GM23338 (cell line): ENCODE data around the gene HCK. TPM values are rescaled to one million over a fixed set of nuclear protein-coding genes. Genes with fewer than 3 reads are reported as not detected.

ENCODE experiments used
- ATAC-seq: fragments of 200-7000 bp; cut with Tn5 transposase; 3 replicates; pipeline ENCODE4 v1.9.1; 2020
- DNase-seq: peaks from one replicate; pipeline ENCODE4 v3.0.0-alpha.2; 2015; ENCODE audit warnings: low spot score
- H2AFZ ChIP-seq: fragments of 200-600 bp; sonication (generic); 2 replicates; pipeline ENCODE4 v1.8.0; 2016; ENCODE audit warnings: antibody characterized with exemption, mild to moderate bottlenecking, moderate library complexity
- H3F3A ChIP-seq: fragments of 200-600 bp; sonication (generic); replicated peaks from 2 replicates; pipeline ENCODE4 v1.8.0; 2017; ENCODE audit warnings: antibody characterized with exemption, mixed run types, low read depth
- H3K27ac ChIP-seq: fragments of 200-600 bp; sonication (generic); 2 replicates; pipeline ENCODE4 v1.6.1; 2016; ENCODE audit warnings: low read depth
- H3K27me3 ChIP-seq: fragments of 200-600 bp; sonication (generic); 2 replicates; pipeline ENCODE4 v1.8.0; 2016; ENCODE audit warnings: mild to moderate bottlenecking, mixed run types, moderate library complexity; ENCODE audit not compliant: insufficient read depth
- H3K36me3 ChIP-seq: fragments of 200-600 bp; sonication (generic); 2 replicates; pipeline ENCODE4 v1.8.0; 2016; ENCODE audit warnings: mild to moderate bottlenecking; ENCODE audit not compliant: insufficient read depth
- H3K4me1 ChIP-seq: fragments of 200-600 bp; sonication (generic); 2 replicates; pipeline ENCODE4 v1.8.0; 2016; ENCODE audit warnings: mild to moderate bottlenecking, moderate library complexity; ENCODE audit not compliant: insufficient read depth
- H3K4me2 ChIP-seq: fragments of 200-600 bp; sonication (generic); 2 replicates; pipeline ENCODE4 v1.7.1; 2017; ENCODE audit warnings: mixed run types
- H3K4me3 ChIP-seq: fragments of 200-600 bp; sonication (generic); 2 replicates; pipeline ENCODE4 v1.6.1; 2016; ENCODE audit warnings: mixed run types
- H3K79me2 ChIP-seq: fragments of 200-600 bp; sonication (generic); replicated peaks from 2 replicates; pipeline ENCODE4 v1.8.0; 2017; ENCODE audit warnings: mild to moderate bottlenecking; ENCODE audit not compliant: insufficient read depth
- H3K9me2 ChIP-seq: fragments of 200-600 bp; sonication (generic); 2 replicates; pipeline ENCODE4 v1.8.0; 2017; ENCODE audit not compliant: insufficient read depth
- H4K20me1 ChIP-seq: fragments of 200-600 bp; sonication (generic); replicated peaks from 2 replicates; pipeline ENCODE4 v1.8.0; 2017; ENCODE audit warnings: mild to moderate bottlenecking; ENCODE audit not compliant: insufficient read depth
- H3K27ac Mint-ChIP-seq: 2 replicates; pipeline ENCODE4 v1.8.0; 2020; ENCODE audit warnings: inconsistent platforms, mild to moderate bottlenecking, moderate library complexity, mixed read lengths
- H3K27me3 Mint-ChIP-seq: 3 replicates; pipeline ENCODE4 v1.8.0; 2022; ENCODE audit warnings: low read depth, mild to moderate bottlenecking, moderate library complexity, mixed read lengths, inconsistent platforms; ENCODE audit not compliant: insufficient read depth, poor library complexity
- H3K36me3 Mint-ChIP-seq: 3 replicates; pipeline ENCODE4 v1.8.0; 2021; ENCODE audit warnings: low read depth, mild to moderate bottlenecking, inconsistent platforms, moderate library complexity, mixed read lengths
- H3K4me1 Mint-ChIP-seq: 3 replicates; pipeline ENCODE4 v1.8.0; 2020; ENCODE audit warnings: mild to moderate bottlenecking, inconsistent platforms, mixed read lengths
- H3K4me3 Mint-ChIP-seq: 3 replicates; pipeline ENCODE4 v1.8.0; 2021; ENCODE audit warnings: moderate library complexity, mild to moderate bottlenecking, inconsistent platforms, mixed read lengths
- H3K9me3 Mint-ChIP-seq: 3 replicates; pipeline ENCODE4 v1.8.0; 2020; ENCODE audit warnings: moderate library complexity, mild to moderate bottlenecking, inconsistent platforms, mixed read lengths
- EZH2 ChIP-seq: fragments of 200-600 bp; sonication (generic); IDR thresholded peaks from one replicate; pipeline ENCODE4 v1.8.0; 2017; ENCODE audit warnings: antibody characterized with exemption, mild to moderate bottlenecking, low read depth; ENCODE audit not compliant: unreplicated experiment
- JUNB ChIP-seq: IDR thresholded peaks from one replicate; pipeline ENCODE4 v1.6.1; 2016; ENCODE audit warnings: antibody characterized with exemption; ENCODE audit not compliant: unreplicated experiment
- POLR2AphosphoS5 ChIP-seq: IDR thresholded peaks from 2 replicates; pipeline ENCODE4 v1.6.1; 2016; ENCODE audit warnings: antibody characterized with exemption, low read depth
- REST ChIP-seq: IDR thresholded peaks from one replicate; pipeline ENCODE4 v1.6.1; 2018; ENCODE audit warnings: antibody characterized with exemption; ENCODE audit not compliant: unreplicated experiment
- STAT1 ChIP-seq: IDR thresholded peaks from one replicate; pipeline ENCODE4 v1.6.1; 2016; ENCODE audit warnings: antibody characterized with exemption; ENCODE audit not compliant: unreplicated experiment
- ZNF114 ChIP-seq: fragments of 250-450 bp; sonication (Bioruptor Pico); IDR thresholded peaks from 2 replicates; pipeline ENCODE4 v1.5.0; 2020; ENCODE audit warnings: mild to moderate bottlenecking, moderate library complexity
- ZNF331 ChIP-seq: fragments of 250-450 bp; sonication (Bioruptor Pico); IDR thresholded peaks from 2 replicates; pipeline ENCODE4 v1.5.0; 2020; ENCODE audit warnings: low read depth, mild to moderate bottlenecking, moderate library complexity
- polyA plus RNA-seq: library from polyadenylated mRNA; unstranded; fragments of >200 nt; fragmentation: Nextera tagmentation; extraction: Ambion mirVana; gene quantifications from 2 replicates; pipeline ENCODE4 v1.2.1, GENCODE V29; 2016
- total RNA-seq: library from RNA; depleted of rRNA; stranded (reverse); fragments of >200 nt; shearing (Covaris generic); gene quantifications from 2 replicates; pipeline ENCODE4 v1.2.3, GENCODE V29; 2014
- TF ChIP-seq, protein P1 (sequence below): IDR thresholded peaks from 2 replicates; pipeline ENCODE4 v1.6.1; 2016; ENCODE audit warnings: antibody characterized with exemption
- TF ChIP-seq, protein P2 (sequence below): fragments of 250-450 bp; sonication (Bioruptor Pico); IDR thresholded peaks from 2 replicates; pipeline ENCODE4 v1.5.0; 2020; ENCODE audit warnings: mild to moderate bottlenecking, moderate library complexity

HCK gene
- total and polyA plus RNA-seq, 2 experiments from 2014 or later, result 0.97 TPM; not detected in 1

- no peaks in the 10 kb centered on the region for H3K4me1 ChIP-seq
- H2AFZ ChIP-seq, result no peak overlapping the region
- no peak overlapping the region for H3K4me3 ChIP-seq
- H3K79me2 ChIP-seq, result no peaks in the 10 kb centered on the region
- H3K4me1 Mint-ChIP-seq, result no peaks in the 10 kb centered on the region
- no peaks in the 10 kb centered on the region; the same call in 2 of the 3 replicates for H3K36me3 Mint-ChIP-seq
- no peaks in the 10 kb centered on the region for H3K36me3 ChIP-seq
- no peak overlapping the region for H3K4me2 ChIP-seq
- no peaks in the 10 kb centered on the region for H4K20me1 ChIP-seq
- H3K27me3 Mint-ChIP-seq, result peaks cover 4% of the 10 kb centered on the region
- no peaks in the 10 kb centered on the region for H3K27me3 ChIP-seq
- H3F3A ChIP-seq, result no peaks in the 10 kb centered on the region
- ATAC-seq (no peak), DNase-seq (no peak)
- no peak overlapping the region for H3K27ac Mint-ChIP-seq
- H3K27ac ChIP-seq, result no peak overlapping the region
- 0 out of 2 replicates have a peak, but pooled peaks cover 4% of the 10 kb centered on the region for H3K9me2 ChIP-seq
- H3K9me3 Mint-ChIP-seq, result no peaks in the 10 kb centered on the region
- TF ChIP-seq ZNF114 (no peak), REST (no peak), EZH2 (no peak), JUNB (no peak), ZNF331 (CRISPR knock-in tag) (no peak)
- H3K4me3 Mint-ChIP-seq, result no peak overlapping the region
Measured at GRCh38 chr20:32078322-32078721, 26.3 kb downstream of the HCK start.

- no peaks in the 10 kb centered on the region for H3K36me3 ChIP-seq
- Mint-ChIP-seq H3K36me3 (no peaks in the 10 kb centered on the region; the same call in 2 of the 3 replicates), H3K27ac (no peak overlapping the region), H3K27me3 (peaks cover 4% of the 10 kb centered on the region), H3K4me3 (no peak overlapping the region), H3K4me1 (no peaks in the 10 kb centered on the region), H3K9me3 (no peaks in the 10 kb centered on the region)
- no peak overlapping the region for H3K27ac ChIP-seq
- H2AFZ ChIP-seq, result 0 out of 2 replicates have a peak overlapping the region, but pooled peaks have one; percentile 79
- H3K4me2 ChIP-seq, result no peak overlapping the region
- H4K20me1 ChIP-seq, result no peaks in the 10 kb centered on the region
- H3K4me1 ChIP-seq, result no peaks in the 10 kb centered on the region
- TF ChIP-seq POLR2AphosphoS5, result no peak
- TF ChIP-seq ZNF114, result no peak
- no peak for TF ChIP-seq STAT1
- TF ChIP-seq, protein P1, sequence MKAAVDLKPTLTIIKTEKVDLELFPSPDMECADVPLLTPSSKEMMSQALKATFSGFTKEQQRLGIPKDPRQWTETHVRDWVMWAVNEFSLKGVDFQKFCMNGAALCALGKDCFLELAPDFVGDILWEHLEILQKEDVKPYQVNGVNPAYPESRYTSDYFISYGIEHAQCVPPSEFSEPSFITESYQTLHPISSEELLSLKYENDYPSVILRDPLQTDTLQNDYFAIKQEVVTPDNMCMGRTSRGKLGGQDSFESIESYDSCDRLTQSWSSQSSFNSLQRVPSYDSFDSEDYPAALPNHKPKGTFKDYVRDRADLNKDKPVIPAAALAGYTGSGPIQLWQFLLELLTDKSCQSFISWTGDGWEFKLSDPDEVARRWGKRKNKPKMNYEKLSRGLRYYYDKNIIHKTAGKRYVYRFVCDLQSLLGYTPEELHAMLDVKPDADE, result no peak
- TF ChIP-seq, protein P2, sequence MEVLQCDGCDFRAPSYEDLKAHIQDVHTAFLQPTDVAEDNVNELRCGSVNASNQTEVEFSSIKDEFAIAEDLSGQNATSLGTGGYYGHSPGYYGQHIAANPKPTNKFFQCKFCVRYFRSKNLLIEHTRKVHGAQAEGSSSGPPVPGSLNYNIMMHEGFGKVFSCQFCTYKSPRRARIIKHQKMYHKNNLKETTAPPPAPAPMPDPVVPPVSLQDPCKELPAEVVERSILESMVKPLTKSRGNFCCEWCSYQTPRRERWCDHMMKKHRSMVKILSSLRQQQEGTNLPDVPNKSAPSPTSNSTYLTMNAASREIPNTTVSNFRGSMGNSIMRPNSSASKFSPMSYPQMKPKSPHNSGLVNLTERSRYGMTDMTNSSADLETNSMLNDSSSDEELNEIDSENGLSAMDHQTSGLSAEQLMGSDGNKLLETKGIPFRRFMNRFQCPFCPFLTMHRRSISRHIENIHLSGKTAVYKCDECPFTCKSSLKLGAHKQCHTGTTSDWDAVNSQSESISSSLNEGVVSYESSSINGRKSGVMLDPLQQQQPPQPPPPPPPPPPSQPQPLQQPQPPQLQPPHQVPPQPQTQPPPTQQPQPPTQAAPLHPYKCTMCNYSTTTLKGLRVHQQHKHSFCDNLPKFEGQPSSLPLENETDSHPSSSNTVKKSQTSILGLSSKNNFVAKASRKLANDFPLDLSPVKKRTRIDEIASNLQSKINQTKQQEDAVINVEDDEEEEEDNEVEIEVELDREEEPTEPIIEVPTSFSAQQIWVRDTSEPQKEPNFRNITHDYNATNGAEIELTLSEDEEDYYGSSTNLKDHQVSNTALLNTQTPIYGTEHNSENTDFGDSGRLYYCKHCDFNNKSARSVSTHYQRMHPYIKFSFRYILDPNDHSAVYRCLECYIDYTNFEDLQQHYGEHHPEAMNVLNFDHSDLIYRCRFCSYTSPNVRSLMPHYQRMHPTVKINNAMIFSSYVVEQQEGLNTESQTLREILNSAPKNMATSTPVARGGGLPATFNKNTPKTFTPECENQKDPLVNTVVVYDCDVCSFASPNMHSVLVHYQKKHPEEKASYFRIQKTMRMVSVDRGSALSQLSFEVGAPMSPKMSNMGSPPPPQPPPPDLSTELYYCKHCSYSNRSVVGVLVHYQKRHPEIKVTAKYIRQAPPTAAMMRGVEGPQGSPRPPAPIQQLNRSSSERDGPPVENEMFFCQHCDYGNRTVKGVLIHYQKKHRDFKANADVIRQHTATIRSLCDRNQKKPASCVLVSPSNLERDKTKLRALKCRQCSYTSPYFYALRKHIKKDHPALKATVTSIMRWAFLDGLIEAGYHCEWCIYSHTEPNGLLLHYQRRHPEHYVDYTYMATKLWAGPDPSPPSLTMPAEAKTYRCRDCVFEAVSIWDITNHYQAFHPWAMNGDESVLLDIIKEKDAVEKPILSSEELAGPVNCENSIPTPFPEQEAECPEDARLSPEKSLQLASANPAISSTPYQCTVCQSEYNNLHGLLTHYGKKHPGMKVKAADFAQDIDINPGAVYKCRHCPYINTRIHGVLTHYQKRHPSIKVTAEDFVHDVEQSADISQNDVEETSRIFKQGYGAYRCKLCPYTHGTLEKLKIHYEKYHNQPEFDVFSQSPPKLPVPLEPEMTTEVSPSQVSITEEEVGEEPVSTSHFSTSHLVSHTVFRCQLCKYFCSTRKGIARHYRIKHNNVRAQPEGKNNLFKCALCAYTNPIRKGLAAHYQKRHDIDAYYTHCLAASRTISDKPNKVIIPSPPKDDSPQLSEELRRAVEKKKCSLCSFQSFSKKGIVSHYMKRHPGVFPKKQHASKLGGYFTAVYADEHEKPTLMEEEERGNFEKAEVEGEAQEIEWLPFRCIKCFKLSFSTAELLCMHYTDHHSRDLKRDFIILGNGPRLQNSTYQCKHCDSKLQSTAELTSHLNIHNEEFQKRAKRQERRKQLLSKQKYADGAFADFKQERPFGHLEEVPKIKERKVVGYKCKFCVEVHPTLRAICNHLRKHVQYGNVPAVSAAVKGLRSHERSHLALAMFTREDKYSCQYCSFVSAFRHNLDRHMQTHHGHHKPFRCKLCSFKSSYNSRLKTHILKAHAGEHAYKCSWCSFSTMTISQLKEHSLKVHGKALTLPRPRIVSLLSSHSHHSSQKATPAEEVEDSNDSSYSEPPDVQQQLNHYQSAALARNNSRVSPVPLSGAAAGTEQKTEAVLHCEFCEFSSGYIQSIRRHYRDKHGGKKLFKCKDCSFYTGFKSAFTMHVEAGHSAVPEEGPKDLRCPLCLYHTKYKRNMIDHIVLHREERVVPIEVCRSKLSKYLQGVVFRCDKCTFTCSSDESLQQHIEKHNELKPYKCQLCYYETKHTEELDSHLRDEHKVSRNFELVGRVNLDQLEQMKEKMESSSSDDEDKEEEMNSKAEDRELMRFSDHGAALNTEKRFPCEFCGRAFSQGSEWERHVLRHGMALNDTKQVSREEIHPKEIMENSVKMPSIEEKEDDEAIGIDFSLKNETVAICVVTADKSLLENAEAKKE (CRISPR knock-in tag), result no peak
- TF ChIP-seq EZH2, result no peak
- TF ChIP-seq JUNB, result no peak
- no peaks in the 10 kb centered on the region for H3K79me2 ChIP-seq
- H3K4me3 ChIP-seq, result no peak overlapping the region
- 0 out of 2 replicates have a peak, but pooled peaks cover 4% of the 10 kb centered on the region for H3K9me2 ChIP-seq
- H3F3A ChIP-seq, result no peaks in the 10 kb centered on the region
- ATAC-seq, result no peak
- H3K27me3 ChIP-seq, result no peaks in the 10 kb centered on the region
- no peak for DNase-seq
Measured at GRCh38 chr20:32078791-32079190, 26.7 kb downstream of the HCK start.
